ENCODE data around the gene ALOX12.
"Not testable (repeated sequence)": the region's sequence is repeated elsewhere in the genome, so short reads cannot be mapped to it uniquely, and the experiment has no call there.

- TF ChIP-seq CTCF (IDR thresholded peaks at IDR 0.05); POLR2AphosphoS5 (IDR thresholded peaks at IDR 0.05; ENCODE audit: low read depth, low read length): not testable (repeated sequence)
These were observed 16.4 kb upstream of the ALOX12 start for GRCh38 chr17:6979440-6979839.
